Hepatocyte (in vitro differentiated cells): ENCODE data around the gene CPSF6.

Experiments
- CTCF ChIP-seq: fragments of 200-600 bp; sonication (generic); IDR thresholded peaks from 2 replicates; pipeline ENCODE4 v1.5.1; 2016; ENCODE audit warnings: antibody characterized with exemption, mild to moderate bottlenecking; ENCODE audit not compliant: poor library complexity
- EZH2 ChIP-seq: fragments of 200-600 bp; sonication (generic); IDR thresholded peaks from 2 replicates; pipeline ENCODE4 v1.6.1; 2016; ENCODE audit warnings: antibody characterized with exemption, mild to moderate bottlenecking, borderline replicate concordance
- EZH2phosphoT487 ChIP-seq: fragments of 200-600 bp; sonication (generic); IDR thresholded peaks from one replicate; pipeline ENCODE4 v1.6.1; 2018; ENCODE audit warnings: antibody characterized with exemption, mild to moderate bottlenecking, low read depth, moderate library complexity; ENCODE audit not compliant: unreplicated experiment, severe bottlenecking

GRCh38 chr12:69210661-69211060, 28.7 kb upstream of the CPSF6 start:
- TF ChIP-seq EZH2 = no peak
- no peak for TF ChIP-seq CTCF
- TF ChIP-seq EZH2phosphoT487 = no peak
